ENCODE measurements around the gene TMEM200A. TPM values are rescaled to one million over a fixed set of nuclear protein-coding genes. Genes with fewer than 3 reads are reported as not detected.

Gene TMEM200A
- total RNA-seq: 28.5 and 32.9 TPM in 2 replicates
- 19.2 and 23.0 TPM in 2 replicates for polyA plus RNA-seq

- WGBS (ENCODE audit: low lambda C conversion rate, missing lambda C conversion rate): 1% methylated on average over 71 of the region's 84 CpGs
- H3K9me3 ChIP-seq (ENCODE audit: low read depth): no peaks in the 10 kb centered on the region
- peaks cover 16% of the 10 kb centered on the region for H3K4me1 ChIP-seq (ENCODE audit: insufficient read depth)
- peaks cover 42% of the 10 kb centered on the region for H3K79me2 ChIP-seq
- no peaks in the 10 kb centered on the region for H3K36me3 ChIP-seq (replicated peaks; ENCODE audit: insufficient read depth, low read depth)
- peak within 1 kb of the TSS; percentile 92 for H3K4me3 ChIP-seq
- no peaks in the 10 kb centered on the region for H3K9me2 ChIP-seq (replicated peaks; ENCODE audit: insufficient read depth)
- peak within 1 kb of the TSS; percentile 94 for H3K27ac ChIP-seq
- no peaks in the 10 kb centered on the region for H4K20me1 ChIP-seq (ENCODE audit: insufficient read depth, poor library complexity, severe bottlenecking)
- TF ChIP-seq EZH2 (IDR thresholded peaks at IDR 0.05; ENCODE audit: borderline replicate concordance): no peak
- TF ChIP-seq CTCF (IDR thresholded peaks at IDR 0.05; ENCODE audit: poor library complexity): peak; percentile 90
- peak within 1 kb of the TSS; percentile 98 for H2AFZ ChIP-seq
- peaks cover 5% of the 10 kb centered on the region for H3K27me3 ChIP-seq
- peak within 1 kb of the TSS; percentile 91 for H3K4me2 ChIP-seq
- peak; percentile 88 for DNase-seq (ENCODE audit: low spot score)
These were observed at the start of gene TMEM200A for GRCh38 chr6:130365166-130366106. TMEM200A (plus strand) TSS chr6:130366017; CDS start chr6:130440423, 74,406 bp downstream.

- Histone ChIP-seq H3K4me2 (no peak overlapping the region), H3K79me2 (no peaks in the 10 kb centered on the region), H3K36me3 (replicated peaks; ENCODE audit: insufficient read depth, low read depth) (no peaks in the 10 kb centered on the region), H3K4me1 (ENCODE audit: insufficient read depth) (no peaks in the 10 kb centered on the region), H4K20me1 (ENCODE audit: insufficient read depth, poor library complexity, severe bottlenecking) (no peaks in the 10 kb centered on the region), H3K9me2 (replicated peaks; ENCODE audit: insufficient read depth) (no peaks in the 10 kb centered on the region), H3K27ac (no peak overlapping the region), H3K9me3 (ENCODE audit: low read depth) (no peaks in the 10 kb centered on the region), H3K4me3 (no peak overlapping the region), H2AFZ (no peak overlapping the region), H3K27me3 (no peaks in the 10 kb centered on the region)
- TF ChIP-seq CTCF (IDR thresholded peaks at IDR 0.05; ENCODE audit: poor library complexity) (no peak), EZH2phosphoT487 (IDR thresholded peaks at IDR 0.05; ENCODE audit: low read depth, severe bottlenecking, unreplicated experiment) (no peak), EZH2 (IDR thresholded peaks at IDR 0.05; ENCODE audit: borderline replicate concordance) (no peak)
- no peak for DNase-seq (ENCODE audit: low spot score)
- WGBS (ENCODE audit: low lambda C conversion rate, missing lambda C conversion rate): 93% methylated on average over 2 of the region's 2 CpGs
These were observed 44.9 kb upstream of the TMEM200A start for GRCh38 chr6:130320908-130321307.

GRCh38 chr6:130322673-130323268, 43.0 kb upstream of the TMEM200A start:
- WGBS (ENCODE audit: low lambda C conversion rate, missing lambda C conversion rate): 9% methylated on average over 3 of the region's 3 CpGs
- H3K79me2 ChIP-seq: no peaks in the 10 kb centered on the region
- no peaks in the 10 kb centered on the region for H3K4me1 ChIP-seq (ENCODE audit: insufficient read depth)
- H3K9me3 ChIP-seq (ENCODE audit: low read depth): no peaks in the 10 kb centered on the region
- no peaks in the 10 kb centered on the region for H3K27me3 ChIP-seq
- H3K4me3 ChIP-seq: no peak overlapping the region
- no peaks in the 10 kb centered on the region for H3K9me2 ChIP-seq (replicated peaks; ENCODE audit: insufficient read depth)
- H4K20me1 ChIP-seq (ENCODE audit: insufficient read depth, poor library complexity, severe bottlenecking): no peaks in the 10 kb centered on the region
- no peaks in the 10 kb centered on the region for H3K36me3 ChIP-seq (replicated peaks; ENCODE audit: insufficient read depth, low read depth)
- peak; percentile 84 for DNase-seq (ENCODE audit: low spot score)
- TF ChIP-seq CTCF (IDR thresholded peaks at IDR 0.05; ENCODE audit: poor library complexity) (peak; percentile 93), EZH2phosphoT487 (IDR thresholded peaks at IDR 0.05; ENCODE audit: low read depth, severe bottlenecking, unreplicated experiment) (no peak), EZH2 (IDR thresholded peaks at IDR 0.05; ENCODE audit: borderline replicate concordance) (no peak)
- H3K4me2 ChIP-seq: no peak overlapping the region
- H2AFZ ChIP-seq: no peak overlapping the region
- no peak overlapping the region for H3K27ac ChIP-seq
